ENCODE results near the gene WFDC1.
"Not testable (repeated sequence)": the region's sequence is repeated elsewhere in the genome, so short reads cannot be mapped to it uniquely, and the experiment has no call there.

The WFDC1 gene

GRCh38 chr16:84327926-84328505, 33.3 kb downstream of the WFDC1 start:
- DNase-seq (ENCODE audit: low spot score): no peak

- DNase-seq (ENCODE audit: low spot score): no peak
Observed at GRCh38 chr16:84329016-84329415, 34.3 kb downstream of the WFDC1 start.

- no peak for DNase-seq (ENCODE audit: low spot score)
Observed at GRCh38 chr16:84329843-84330684, 35.4 kb downstream of the WFDC1 start.

GRCh38 chr16:84330685-84331050, 36.0 kb downstream of the WFDC1 start:
- DNase-seq (ENCODE audit: low spot score): no peak

- no peak for DNase-seq (ENCODE audit: low spot score)
Observed at GRCh38 chr16:84331998-84332780, 37.5 kb downstream of the WFDC1 start.

GRCh38 chr16:84332975-84333684, 38.5 kb downstream of the WFDC1 start:
- no peak for DNase-seq (ENCODE audit: low spot score)

- no peak for DNase-seq (ENCODE audit: low spot score)
Observed at GRCh38 chr16:84334058-84334457, 39.4 kb downstream of the WFDC1 start.

- no peak for DNase-seq (ENCODE audit: low spot score)
Observed at GRCh38 chr16:84334482-84334881, 39.8 kb downstream of the WFDC1 start.

- DNase-seq (ENCODE audit: low spot score): not testable (repeated sequence)
Observed at GRCh38 chr16:84337236-84337635, 42.6 kb downstream of the WFDC1 start.

GRCh38 chr16:84339311-84339710, 44.6 kb downstream of the WFDC1 start:
- no peak for DNase-seq (ENCODE audit: low spot score)

GRCh38 chr16:84339766-84340165, 45.1 kb downstream of the WFDC1 start:
- no peak for DNase-seq (ENCODE audit: low spot score)

GRCh38 chr16:84340325-84341040, 45.8 kb downstream of the WFDC1 start:
- no peak for DNase-seq (ENCODE audit: low spot score)

GRCh38 chr16:84341528-84342295, 47.0 kb downstream of the WFDC1 start:
- no peak for DNase-seq (ENCODE audit: low spot score)

- DNase-seq (ENCODE audit: low spot score): not testable (repeated sequence)
Observed at GRCh38 chr16:84343800-84344199, 49.1 kb downstream of the WFDC1 start.

GRCh38 chr16:84344781-84345180, 50.1 kb downstream of the WFDC1 start:
- no peak for DNase-seq (ENCODE audit: low spot score)

- DNase-seq (ENCODE audit: low spot score): no peak
Observed at GRCh38 chr16:84347161-84347560, 52.5 kb downstream of the WFDC1 start.

GRCh38 chr16:84348386-84348888, 53.8 kb downstream of the WFDC1 start:
- DNase-seq (ENCODE audit: low spot score): no peak

GRCh38 chr16:84349862-84350684, 55.4 kb downstream of the WFDC1 start:
- no peak for DNase-seq (ENCODE audit: low spot score)

- no peak for DNase-seq (ENCODE audit: low spot score)
Observed at GRCh38 chr16:84350685-84351400, 56.2 kb downstream of the WFDC1 start.

Measured in CD4-positive, alpha-beta T cell treated with Interleukin-15 for 4 hours (primary cell).